ENCODE measurements around the gene MMEL1. TPM values are rescaled to one million over a fixed set of nuclear protein-coding genes. Genes with fewer than 3 reads are reported as not detected.

MMEL1 gene
- total RNA-seq, 2 donors from 2014 or later, result not detected

DNA sequence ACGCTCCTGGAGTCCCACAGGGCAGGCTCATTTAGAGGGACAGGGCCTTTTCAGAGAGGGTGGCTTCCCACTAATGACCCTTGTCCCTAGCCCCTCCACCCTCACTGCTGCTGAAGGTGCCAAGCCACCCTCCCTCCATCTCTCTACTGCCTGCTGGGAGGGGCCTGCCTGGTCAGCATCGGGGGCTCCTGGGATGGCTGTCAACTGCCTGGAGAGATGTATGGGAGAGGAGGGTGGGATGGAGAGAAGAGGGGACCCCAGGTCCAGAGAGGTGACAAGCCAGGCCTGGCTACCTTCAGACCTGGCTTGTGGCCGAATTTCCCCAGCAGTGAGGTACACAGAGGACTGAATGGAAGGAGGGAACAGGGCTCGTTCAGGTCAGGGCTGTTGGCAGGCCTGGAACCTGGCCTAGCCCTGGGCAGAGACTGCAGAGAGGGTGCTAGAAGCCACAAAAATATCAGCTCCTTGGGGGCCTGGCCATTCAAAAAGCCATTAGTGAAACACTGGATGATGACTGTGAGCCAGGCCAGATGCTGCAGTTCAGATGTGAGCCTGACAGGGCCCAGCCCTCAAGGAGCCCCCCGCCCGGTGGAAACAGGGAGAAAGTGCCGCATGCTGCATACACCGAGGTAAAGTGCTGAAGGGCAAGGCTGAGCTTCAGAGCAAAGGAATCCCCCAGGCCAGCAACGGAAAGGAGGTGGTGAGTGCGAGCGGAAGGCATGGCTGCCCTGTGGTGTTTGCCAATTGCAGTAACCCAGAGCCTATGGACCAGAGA, 20.0 kb downstream of the MMEL1 start:
- H3K27ac ChIP-seq, result no peak overlapping the region
- no peaks in the 10 kb centered on the region for H3K27me3 ChIP-seq (replicated peaks; ENCODE audit: insufficient read depth)
- no peak for DNase-seq (ENCODE audit: low spot score)
- H3K4me1 ChIP-seq (ENCODE audit: control insufficient read depth in 1 of 2, low read depth in 2 of 2), result no peaks in the 10 kb centered on the region
- no peak overlapping the region for H3K4me3 ChIP-seq
- no peak for ATAC-seq (ENCODE audit: insufficient number of reproducible peaks, low FRiP score, low read depth)
- H3K9me3 ChIP-seq, result peaks cover 11% of the 10 kb centered on the region
- H3K36me3 ChIP-seq, result no peaks in the 10 kb centered on the region
- TF ChIP-seq, protein P1, sequence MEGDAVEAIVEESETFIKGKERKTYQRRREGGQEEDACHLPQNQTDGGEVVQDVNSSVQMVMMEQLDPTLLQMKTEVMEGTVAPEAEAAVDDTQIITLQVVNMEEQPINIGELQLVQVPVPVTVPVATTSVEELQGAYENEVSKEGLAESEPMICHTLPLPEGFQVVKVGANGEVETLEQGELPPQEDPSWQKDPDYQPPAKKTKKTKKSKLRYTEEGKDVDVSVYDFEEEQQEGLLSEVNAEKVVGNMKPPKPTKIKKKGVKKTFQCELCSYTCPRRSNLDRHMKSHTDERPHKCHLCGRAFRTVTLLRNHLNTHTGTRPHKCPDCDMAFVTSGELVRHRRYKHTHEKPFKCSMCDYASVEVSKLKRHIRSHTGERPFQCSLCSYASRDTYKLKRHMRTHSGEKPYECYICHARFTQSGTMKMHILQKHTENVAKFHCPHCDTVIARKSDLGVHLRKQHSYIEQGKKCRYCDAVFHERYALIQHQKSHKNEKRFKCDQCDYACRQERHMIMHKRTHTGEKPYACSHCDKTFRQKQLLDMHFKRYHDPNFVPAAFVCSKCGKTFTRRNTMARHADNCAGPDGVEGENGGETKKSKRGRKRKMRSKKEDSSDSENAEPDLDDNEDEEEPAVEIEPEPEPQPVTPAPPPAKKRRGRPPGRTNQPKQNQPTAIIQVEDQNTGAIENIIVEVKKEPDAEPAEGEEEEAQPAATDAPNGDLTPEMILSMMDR (IDR thresholded peaks at IDR 0.05), result no peak

DNA sequence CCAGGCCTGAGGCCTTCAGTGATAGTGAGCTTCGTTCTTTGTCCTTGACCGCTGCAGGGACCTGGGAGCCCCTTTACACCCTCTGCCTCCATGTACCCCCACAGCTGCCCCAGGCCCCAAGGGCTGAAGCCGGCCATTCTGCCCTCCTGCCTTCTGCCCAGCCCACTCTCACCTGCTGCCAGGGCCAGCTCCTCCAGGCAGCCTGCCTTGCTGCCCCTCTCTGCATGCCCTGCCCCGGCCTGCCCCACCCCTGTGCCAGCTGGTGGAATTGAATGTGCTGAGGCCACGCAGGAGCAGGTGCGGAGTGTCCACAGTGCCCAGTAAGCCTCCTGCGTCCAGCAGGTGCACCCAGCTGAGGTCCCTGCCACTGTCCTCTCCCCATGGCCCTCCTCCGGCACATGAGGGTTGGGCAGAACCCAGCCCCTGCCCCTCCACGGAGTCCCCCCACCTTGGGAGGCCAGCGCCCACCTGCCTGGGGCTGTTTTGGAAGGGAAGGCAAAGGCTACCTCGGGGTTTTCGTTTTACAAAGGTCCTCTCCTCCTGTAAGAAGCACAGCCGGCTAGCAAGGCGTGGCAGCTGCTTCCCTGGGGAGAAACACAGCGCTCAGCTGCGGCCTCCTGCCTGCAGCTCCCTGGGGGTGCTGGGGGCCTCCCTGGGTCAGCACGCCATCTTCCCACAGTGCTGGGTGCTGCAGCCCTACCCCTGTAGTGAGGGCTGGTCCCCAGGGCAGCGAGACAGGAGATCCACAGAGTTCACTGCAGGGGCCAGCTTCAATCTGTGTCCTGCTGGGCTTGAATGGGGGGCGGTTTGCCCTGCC, 21.0 kb downstream of the MMEL1 start:
- Histone ChIP-seq H3K36me3 (no peaks in the 10 kb centered on the region), H3K27me3 (replicated peaks; ENCODE audit: insufficient read depth) (no peaks in the 10 kb centered on the region), H3K4me1 (ENCODE audit: control insufficient read depth in 1 of 2, low read depth in 2 of 2) (no peaks in the 10 kb centered on the region), H3K27ac (no peak overlapping the region), H3K4me3 (no peak overlapping the region), H3K9me3 (peaks cover 11% of the 10 kb centered on the region)
- ATAC-seq (ENCODE audit: insufficient number of reproducible peaks, low FRiP score, low read depth), result no peak
- TF ChIP-seq, protein P1 (IDR thresholded peaks at IDR 0.05), result no peak
- no peak for DNase-seq (ENCODE audit: low spot score)

DNA sequence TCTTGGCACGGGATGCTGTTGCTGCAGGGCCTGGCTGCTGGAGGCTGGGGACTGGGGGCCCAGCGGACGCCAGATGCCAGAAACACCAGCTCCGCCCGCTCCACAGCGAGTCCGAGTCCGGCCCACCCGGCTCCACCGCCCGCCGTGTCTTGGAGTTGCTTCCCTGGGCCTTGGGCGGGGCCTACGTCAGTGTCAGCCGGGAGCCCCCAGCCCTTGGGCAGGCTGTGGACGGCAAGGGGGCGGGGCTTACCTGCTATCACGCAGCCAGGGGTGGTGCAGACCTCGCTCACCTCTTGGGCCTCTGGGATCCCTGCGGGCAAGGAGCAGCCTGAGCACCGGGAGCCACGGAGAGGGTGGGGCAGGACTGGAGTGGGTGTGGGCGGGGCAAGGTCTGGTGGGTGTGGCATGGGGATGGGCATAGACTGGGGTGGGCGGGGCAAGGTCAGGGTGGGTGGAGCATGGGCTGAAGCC, 21.8 kb downstream of the MMEL1 start:
- no peak overlapping the region for H3K4me3 ChIP-seq

DNA sequence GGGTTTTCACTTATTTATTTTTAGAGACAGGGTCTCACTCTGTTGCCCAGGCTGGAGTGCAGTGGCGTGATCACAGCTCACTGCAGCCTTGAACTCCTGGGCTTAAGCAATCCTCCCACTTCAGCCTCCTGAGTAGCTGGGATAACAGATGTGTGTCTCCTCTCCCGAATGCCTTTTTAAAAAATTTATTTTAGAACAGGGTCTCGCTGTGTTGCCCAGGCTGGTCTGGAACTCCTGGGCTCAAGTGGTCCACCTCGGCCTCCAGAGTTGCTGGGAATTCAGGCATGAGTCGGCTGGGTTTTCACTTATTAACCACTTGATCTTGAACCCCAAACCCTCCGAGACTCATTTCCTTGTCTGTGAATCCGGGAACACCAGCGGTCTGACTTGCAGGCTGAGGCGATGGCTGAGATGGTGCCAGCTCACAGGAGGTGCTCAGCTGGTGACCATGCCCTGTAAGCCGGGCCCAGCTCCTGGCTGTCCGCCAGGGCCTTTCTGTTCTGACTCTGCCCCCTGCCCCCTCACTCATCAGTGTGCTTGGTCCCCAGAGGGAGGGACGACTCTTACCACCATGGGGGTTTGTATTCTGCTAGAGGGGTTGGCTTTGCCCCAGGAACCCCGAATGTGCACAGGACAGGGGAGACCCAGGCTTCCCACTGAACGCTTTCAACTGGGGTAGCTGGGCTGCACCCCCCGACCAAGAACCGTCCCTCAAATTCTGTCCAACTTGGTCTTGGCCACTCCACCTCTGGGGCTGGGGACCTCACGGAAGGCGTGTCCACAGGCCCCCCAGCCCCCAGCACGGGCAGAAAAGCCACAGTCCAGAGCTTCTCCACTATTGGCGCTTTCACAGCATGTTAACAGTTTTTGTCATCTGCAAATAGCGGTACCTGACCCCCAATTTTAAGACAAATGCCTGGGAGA, 22.5 kb downstream of the MMEL1 start:
- TF ChIP-seq, protein P1 (IDR thresholded peaks at IDR 0.05), result no peak
- Histone ChIP-seq H3K4me1 (ENCODE audit: control insufficient read depth in 1 of 2, low read depth in 2 of 2) (no peaks in the 10 kb centered on the region), H3K36me3 (no peaks in the 10 kb centered on the region), H3K27me3 (replicated peaks; ENCODE audit: insufficient read depth) (no peaks in the 10 kb centered on the region), H3K27ac (no peak overlapping the region), H3K9me3 (peaks cover 11% of the 10 kb centered on the region), H3K4me3 (no peak overlapping the region)
- DNase-seq (ENCODE audit: low spot score) (no peak), ATAC-seq (ENCODE audit: insufficient number of reproducible peaks, low FRiP score, low read depth) (no peak)

More for the DNA sequence above, 21.8 kb downstream of the MMEL1 start:
- TF ChIP-seq, protein P1 (IDR thresholded peaks at IDR 0.05), result no peak
- Histone ChIP-seq H3K27me3 (replicated peaks; ENCODE audit: insufficient read depth) (no peaks in the 10 kb centered on the region), H3K36me3 (no peaks in the 10 kb centered on the region), H3K9me3 (peaks cover 11% of the 10 kb centered on the region), H3K27ac (no peak overlapping the region), H3K4me1 (ENCODE audit: control insufficient read depth in 1 of 2, low read depth in 2 of 2) (no peaks in the 10 kb centered on the region)
- ATAC-seq (ENCODE audit: insufficient number of reproducible peaks, low FRiP score, low read depth) (no peak), DNase-seq (ENCODE audit: low spot score) (no peak)

Measured in thoracic aorta (tissue), 2 donors.